ENCODE data around the gene GPX4. TPM values are rescaled to one million over a fixed set of nuclear protein-coding genes. Genes with fewer than 3 reads are reported as not detected.
A peak's percentile ranks its signal among the peaks of the same experiment; 100 is the strongest.

The GPX4 gene
- total and polyA plus RNA-seq, 2 of the 13 experiments (the other 11 are each of a cell fraction or from before 2014, with no cell fraction given) = 535 to 613 TPM

DNA sequence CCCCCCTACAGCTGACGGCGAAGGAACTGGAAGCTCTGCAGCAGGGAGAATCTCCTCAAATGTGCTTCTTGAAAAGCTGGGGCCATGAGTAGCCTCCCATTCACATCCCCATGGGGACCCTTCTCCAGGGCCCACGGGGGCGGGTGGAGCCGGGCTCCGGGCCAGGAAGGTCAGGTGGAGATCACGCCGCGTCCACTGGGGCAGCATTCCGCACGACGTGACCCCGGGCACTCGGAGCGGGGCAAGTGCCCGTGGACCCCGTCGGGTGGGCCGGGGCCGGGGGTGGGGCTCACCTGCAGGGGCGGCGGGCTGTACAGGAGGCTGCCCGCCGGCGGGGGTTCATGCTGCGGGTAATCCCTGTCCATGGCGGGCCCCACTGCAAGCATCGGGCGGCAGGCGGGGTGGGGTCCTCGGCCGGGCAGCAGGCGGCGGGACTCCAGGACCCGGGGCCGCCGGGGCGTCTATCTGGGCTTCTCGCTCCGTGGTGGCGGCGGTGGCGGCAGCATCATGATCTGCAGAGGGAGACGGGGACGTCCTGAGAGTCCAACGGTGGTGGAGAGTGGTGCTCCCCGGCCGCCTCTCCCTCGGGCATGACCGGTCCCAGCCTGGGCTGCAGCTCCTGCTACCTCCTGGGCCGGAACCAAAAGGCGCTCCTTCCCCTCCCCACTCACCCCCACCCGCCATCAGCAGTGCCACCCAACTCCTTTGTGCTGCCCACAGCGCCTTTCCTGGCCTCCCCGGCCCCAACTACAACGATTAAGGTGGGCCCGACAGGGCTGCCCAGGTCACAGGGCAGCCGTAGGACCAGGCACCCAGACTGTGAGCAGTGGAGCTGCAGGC, 50.3 kb downstream of the GPX4 start:
- BruUV-seq (replicated peaks) = no TSS peak
- intact Hi-C loops (cut with micrococcal nuclease; ENCODE audit: unreplicated experiment) (no loop called here), in situ Hi-C loops (cut with HindIII; ENCODE audit: extremely low pct_ligation_motif_present, low pct_unique_long_range_greater_than_20kb) (loop anchor here (5.0 kb wide), 1 partner anchor 37 kb away; no protein-coding TSS in a partner anchor)
- Histone ChIP-seq H3K4me1 (ENCODE audit: insufficient read depth, low read length) (peaks cover 20% of the 10 kb centered on the region), H3K4me2 (ENCODE audit: low read depth, low read length) (peak overlapping the region; percentile 70; the same call in 1 of the 2 replicates), H3K4me3 (replicated peaks in 1 of 3; ENCODE audit: insufficient read depth in 1 of 3, low read depth in 2 of 3, low read length in 3 of 3) (0 out of 6 replicates have a peak overlapping the region, but pooled peaks of 1 of the 3 experiments have one; percentile 61), H3K9me3 (ENCODE audit: low read length) (no peaks in the 10 kb centered on the region), H3K27me3 (ENCODE audit: control insufficient read depth in 1 of 2, insufficient read depth in 2 of 2, low read length in 2 of 2) (no peaks in the 10 kb centered on the region), H3K9ac (ENCODE audit: insufficient read depth, low read depth, low read length) (no peak overlapping the region), H2AFZ (ENCODE audit: low read length) (no peak overlapping the region), H4K20me1 (ENCODE audit: insufficient read depth, low read length) (peaks cover 4% of the 10 kb centered on the region; the same call in 1 of the 2 replicates), H3K36me3 (replicated peaks in 1 of 2; ENCODE audit: control insufficient read depth in 1 of 2, insufficient read depth in 2 of 2, low read length in 2 of 2) (peaks cover 4 to 12% of the 10 kb centered on the region in 2 experiments; a peak in 4 of 5 replicates), H3K27ac (ENCODE audit: extremely low read length, insufficient read depth, low read length) (no peak overlapping the region), H3K79me2 (ENCODE audit: insufficient read depth, low read length) (peaks cover 8% of the 10 kb centered on the region)
- POLR2A ChIA-PET = interaction anchor here (2.3 kb wide), 1 partner anchor 41 kb away, joined by 6 read pairs; no protein-coding TSS in a partner anchor
- TF ChIP-seq, protein P1, sequence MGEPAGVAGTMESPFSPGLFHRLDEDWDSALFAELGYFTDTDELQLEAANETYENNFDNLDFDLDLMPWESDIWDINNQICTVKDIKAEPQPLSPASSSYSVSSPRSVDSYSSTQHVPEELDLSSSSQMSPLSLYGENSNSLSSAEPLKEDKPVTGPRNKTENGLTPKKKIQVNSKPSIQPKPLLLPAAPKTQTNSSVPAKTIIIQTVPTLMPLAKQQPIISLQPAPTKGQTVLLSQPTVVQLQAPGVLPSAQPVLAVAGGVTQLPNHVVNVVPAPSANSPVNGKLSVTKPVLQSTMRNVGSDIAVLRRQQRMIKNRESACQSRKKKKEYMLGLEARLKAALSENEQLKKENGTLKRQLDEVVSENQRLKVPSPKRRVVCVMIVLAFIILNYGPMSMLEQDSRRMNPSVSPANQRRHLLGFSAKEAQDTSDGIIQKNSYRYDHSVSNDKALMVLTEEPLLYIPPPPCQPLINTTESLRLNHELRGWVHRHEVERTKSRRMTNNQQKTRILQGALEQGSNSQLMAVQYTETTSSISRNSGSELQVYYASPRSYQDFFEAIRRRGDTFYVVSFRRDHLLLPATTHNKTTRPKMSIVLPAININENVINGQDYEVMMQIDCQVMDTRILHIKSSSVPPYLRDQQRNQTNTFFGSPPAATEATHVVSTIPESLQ (CRISPR knock-in tag; conservative IDR thresholded peaks at IDR 0.05) = no peak
- no peak for TF ChIP-seq DNMT3B (CRISPR knock-in tag; conservative IDR thresholded peaks at IDR 0.05)
- no peak for TF ChIP-seq ZNF782 (CRISPR knock-in tag; IDR thresholded peaks at IDR 0.05; ENCODE audit: borderline replicate concordance)
- TF ChIP-seq RXRA (CRISPR knock-in tag; IDR thresholded peaks at IDR 0.05) = no peak
- TF ChIP-seq HNRNPLL (IDR thresholded peaks at IDR 0.05; ENCODE audit: low read depth, low read length, poor library complexity, severe bottlenecking) = no peak
- no peak for TF ChIP-seq FOXK1 (CRISPR knock-in tag; IDR thresholded peaks at IDR 0.05; ENCODE audit: borderline replicate concordance, low read depth)
- no peak for FAIRE-seq
- DNase-seq (ENCODE audit: low spot score) = no peak
- 96% methylated on average over 19 of the region's 58 CpGs for WGBS (ENCODE audit: low lambda C conversion rate)
- CTCF ChIA-PET (ENCODE audit: low intra/inter-chr PET ratio, low total read pairs) = no interaction called here
- no peak for ATAC-seq
